HepG2 (cell line): ENCODE measurements around the gene CCT4. TPM values are rescaled to one million over a fixed set of nuclear protein-coding genes. Genes with fewer than 3 reads are reported as not detected.

ENCODE experiments used
- JDP2 ChIP-seq: sonication (generic); formaldehyde crosslinking; IDR thresholded peaks from 2 replicates; pipeline ENCODE4 v1.8.1; 2022; ENCODE audit warnings: missing genetic modification reagents, borderline replicate concordance
- NAIF1 ChIP-seq: sonication (generic); formaldehyde crosslinking; IDR thresholded peaks from 2 replicates; pipeline ENCODE4 v1.5.0; 2020; ENCODE audit warnings: mild to moderate bottlenecking, missing genetic modification reagents, borderline replicate concordance
- RARA ChIP-seq: IDR thresholded peaks from 2 replicates; pipeline ENCODE4 v1.6.1; 2016; ENCODE audit warnings: missing genetic modification reagents, missing compliant biosample characterization
- REXO4 ChIP-seq: sonication (generic); formaldehyde crosslinking; IDR thresholded peaks from 2 replicates; pipeline ENCODE4 v1.8.0; 2022; ENCODE audit warnings: missing genetic modification reagents, mild to moderate bottlenecking, borderline replicate concordance
- ZNF143 ChIP-seq: sonication (generic); formaldehyde crosslinking; IDR thresholded peaks from 2 replicates; pipeline ENCODE4 v1.4.0; 2020; ENCODE audit warnings: missing genetic modification reagents
- ZNF317 ChIP-seq: sonication (generic); formaldehyde crosslinking; IDR thresholded peaks from 2 replicates; pipeline ENCODE4 v1.5.0; 2020; ENCODE audit warnings: mild to moderate bottlenecking, missing genetic modification reagents
- ZNF549 ChIP-seq: sonication (generic); formaldehyde crosslinking; IDR thresholded peaks from 2 replicates; pipeline ENCODE4 v1.5.0; 2020; ENCODE audit warnings: missing genetic modification reagents
- ZNF564 ChIP-seq: sonication (generic); formaldehyde crosslinking; IDR thresholded peaks from 2 replicates; pipeline ENCODE4 v1.8.1; 2023; ENCODE audit warnings: mild to moderate bottlenecking, missing genetic modification reagents
- polyA plus RNA-seq, 8 experiments: library from polyadenylated mRNA; depleted of rRNA in 3 of 8; stranded (reverse) in 7 of 8; unstranded in 1 of 8; fragments of >200 nt; fragmentation: Illumina TruSeq in 4 of 8; extraction: Trizol in 4 of 8; gene quantifications; 2 replicates each; pipeline versions ENCODE4 v1.2.1 to v1.2.3, GENCODE V29; 2011 to 2016; ENCODE audit warnings: low read depth in 4 of 8, missing spikeins in 1 of 8, mixed read lengths in 1 of 8; ENCODE audit not compliant: insufficient read depth in 1 of 8
- total RNA-seq, 5 experiments: library from RNA; depleted of rRNA; stranded (reverse); fragments of >200 nt; fragmentation: Illumina TruSeq; extraction: Trizol; gene quantifications; 2 replicates each; pipeline ENCODE4 v1.2.3, GENCODE V29; 2016; ENCODE audit warnings: low read depth in 1 of 5
- TF ChIP-seq, protein P1 (sequence below): sonication (generic); formaldehyde crosslinking; IDR thresholded peaks from 2 replicates; pipeline ENCODE4 v1.5.0; 2020; ENCODE audit warnings: mild to moderate bottlenecking, low read depth, missing genetic modification reagents, borderline replicate concordance
- TF ChIP-seq, protein P2 (sequence below): sonication (generic); formaldehyde crosslinking; IDR thresholded peaks from 2 replicates; pipeline ENCODE4 v1.4.0; 2020; ENCODE audit warnings: low read depth, mild to moderate bottlenecking, missing genetic modification reagents
- TF ChIP-seq, protein P3 (sequence below): sonication (generic); formaldehyde crosslinking; IDR thresholded peaks from 2 replicates; pipeline ENCODE4 v1.4.0; 2020; ENCODE audit warnings: mild to moderate bottlenecking, missing genetic modification reagents, borderline replicate concordance
- TF ChIP-seq, protein P4 (sequence below): IDR thresholded peaks from 2 replicates; pipeline ENCODE4 v1.6.1; 2016; ENCODE audit warnings: mild to moderate bottlenecking
- TF ChIP-seq, protein P5 (sequence below): sonication (generic); formaldehyde crosslinking; IDR thresholded peaks from 2 replicates; pipeline ENCODE4 v1.4.0; 2020; ENCODE audit warnings: missing genetic modification reagents; ENCODE audit errors: not compliant biosample characterization
- TF ChIP-seq, protein P6 (sequence below): sonication (generic); formaldehyde crosslinking; IDR thresholded peaks from 2 replicates; pipeline ENCODE4 v1.4.0; 2020; ENCODE audit warnings: mild to moderate bottlenecking, missing genetic modification reagents

Gene CCT4
- total and polyA plus RNA-seq, 2 of the 13 experiments (the other 11 are each of a cell fraction or from before 2014, with no cell fraction given): 138 to 340 TPM

DNA sequence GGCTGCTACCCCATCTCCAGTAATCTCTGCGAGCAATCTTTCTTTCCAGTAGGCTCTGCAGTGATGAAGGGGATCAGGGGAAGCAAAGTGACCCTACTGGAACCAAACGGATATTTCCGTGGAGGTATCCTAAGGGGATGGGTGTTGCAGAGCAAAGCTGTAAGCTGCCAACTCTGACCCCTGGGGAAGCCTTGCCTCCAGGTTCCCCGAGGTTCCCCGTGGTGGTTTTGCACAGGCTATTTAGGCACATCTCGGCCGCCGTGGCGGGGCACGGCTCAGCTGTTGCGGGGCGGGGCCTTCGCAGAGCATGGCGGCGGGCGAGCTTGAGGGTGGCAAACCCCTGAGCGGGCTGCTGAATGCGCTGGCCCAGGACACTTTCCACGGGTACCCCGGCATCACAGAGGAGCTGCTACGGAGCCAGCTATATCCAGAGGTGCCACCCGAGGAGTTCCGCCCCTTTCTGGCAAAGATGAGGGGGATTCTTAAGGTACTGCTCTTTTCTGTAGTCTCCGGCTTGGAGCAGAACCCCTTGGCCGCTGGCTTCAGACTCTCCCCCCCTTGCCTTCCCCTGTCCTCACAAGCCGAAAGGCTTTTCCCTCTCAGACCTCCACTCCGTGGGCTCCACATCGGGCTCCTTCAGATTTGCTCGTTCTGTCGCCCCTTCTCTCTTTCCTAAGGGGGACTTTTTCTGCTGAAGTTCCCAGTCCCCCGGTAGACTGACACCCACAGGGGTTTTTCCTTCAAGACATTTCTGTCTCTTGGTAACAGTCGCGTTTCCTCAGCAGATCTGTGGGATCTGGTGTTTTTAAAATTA, 17.1 kb upstream of the CCT4 start, which contains the start of gene COMMD1 (continued):
- TF ChIP-seq, protein P1, sequence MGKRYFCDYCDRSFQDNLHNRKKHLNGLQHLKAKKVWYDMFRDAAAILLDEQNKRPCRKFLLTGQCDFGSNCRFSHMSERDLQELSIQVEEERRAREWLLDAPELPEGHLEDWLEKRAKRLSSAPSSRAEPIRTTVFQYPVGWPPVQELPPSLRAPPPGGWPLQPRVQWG (CRISPR knock-in tag): no peak; the same call in 1 of the 2 replicates
- TF ChIP-seq ZNF317 (CRISPR knock-in tag): peak; percentile 85
- TF ChIP-seq, protein P2, sequence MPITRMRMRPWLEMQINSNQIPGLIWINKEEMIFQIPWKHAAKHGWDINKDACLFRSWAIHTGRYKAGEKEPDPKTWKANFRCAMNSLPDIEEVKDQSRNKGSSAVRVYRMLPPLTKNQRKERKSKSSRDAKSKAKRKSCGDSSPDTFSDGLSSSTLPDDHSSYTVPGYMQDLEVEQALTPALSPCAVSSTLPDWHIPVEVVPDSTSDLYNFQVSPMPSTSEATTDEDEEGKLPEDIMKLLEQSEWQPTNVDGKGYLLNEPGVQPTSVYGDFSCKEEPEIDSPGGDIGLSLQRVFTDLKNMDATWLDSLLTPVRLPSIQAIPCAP (CRISPR knock-in tag): no peak
- TF ChIP-seq REXO4 (CRISPR knock-in tag): no peak
- TF ChIP-seq, protein P3, sequence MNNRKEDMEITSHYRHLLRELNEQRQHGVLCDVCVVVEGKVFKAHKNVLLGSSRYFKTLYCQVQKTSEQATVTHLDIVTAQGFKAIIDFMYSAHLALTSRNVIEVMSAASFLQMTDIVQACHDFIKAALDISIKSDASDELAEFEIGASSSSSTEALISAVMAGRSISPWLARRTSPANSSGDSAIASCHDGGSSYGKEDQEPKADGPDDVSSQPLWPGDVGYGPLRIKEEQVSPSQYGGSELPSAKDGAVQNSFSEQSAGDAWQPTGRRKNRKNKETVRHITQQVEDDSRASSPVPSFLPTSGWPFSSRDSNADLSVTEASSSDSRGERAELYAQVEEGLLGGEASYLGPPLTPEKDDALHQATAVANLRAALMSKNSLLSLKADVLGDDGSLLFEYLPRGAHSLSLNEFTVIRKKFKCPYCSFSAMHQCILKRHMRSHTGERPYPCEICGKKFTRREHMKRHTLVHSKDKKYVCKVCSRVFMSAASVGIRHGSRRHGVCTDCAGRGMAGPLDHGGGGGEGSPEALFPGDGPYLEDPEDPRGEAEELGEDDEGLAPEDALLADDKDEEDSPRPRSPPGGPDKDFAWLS: peak; percentile 70; the same call in 1 of the 2 replicates
- no peak for TF ChIP-seq JDP2 (CRISPR knock-in tag)
- no peak; the same call in 1 of the 2 replicates for TF ChIP-seq NAIF1 (CRISPR knock-in tag)
- TF ChIP-seq ZNF549 (CRISPR knock-in tag): no peak
- peak; percentile 90 for TF ChIP-seq ZNF564 (CRISPR knock-in tag)
- TF ChIP-seq, protein P4, sequence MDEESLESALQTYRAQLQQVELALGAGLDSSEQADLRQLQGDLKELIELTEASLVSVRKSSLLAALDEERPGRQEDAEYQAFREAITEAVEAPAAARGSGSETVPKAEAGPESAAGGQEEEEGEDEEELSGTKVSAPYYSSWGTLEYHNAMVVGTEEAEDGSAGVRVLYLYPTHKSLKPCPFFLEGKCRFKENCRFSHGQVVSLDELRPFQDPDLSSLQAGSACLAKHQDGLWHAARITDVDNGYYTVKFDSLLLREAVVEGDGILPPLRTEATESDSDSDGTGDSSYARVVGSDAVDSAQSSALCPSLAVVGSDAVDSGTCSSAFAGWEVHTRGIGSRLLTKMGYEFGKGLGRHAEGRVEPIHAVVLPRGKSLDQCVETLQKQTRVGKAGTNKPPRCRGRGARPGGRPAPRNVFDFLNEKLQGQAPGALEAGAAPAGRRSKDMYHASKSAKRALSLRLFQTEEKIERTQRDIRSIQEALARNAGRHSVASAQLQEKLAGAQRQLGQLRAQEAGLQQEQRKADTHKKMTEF (CRISPR knock-in tag): peak; percentile 82; the same call in 1 of the 2 replicates
- 0 out of 2 replicates have a peak, but pooled peaks have one; percentile 38 for TF ChIP-seq ZNF143
- peak; percentile 48; the same call in 1 of the 2 replicates for TF ChIP-seq RARA
- TF ChIP-seq, protein P5, sequence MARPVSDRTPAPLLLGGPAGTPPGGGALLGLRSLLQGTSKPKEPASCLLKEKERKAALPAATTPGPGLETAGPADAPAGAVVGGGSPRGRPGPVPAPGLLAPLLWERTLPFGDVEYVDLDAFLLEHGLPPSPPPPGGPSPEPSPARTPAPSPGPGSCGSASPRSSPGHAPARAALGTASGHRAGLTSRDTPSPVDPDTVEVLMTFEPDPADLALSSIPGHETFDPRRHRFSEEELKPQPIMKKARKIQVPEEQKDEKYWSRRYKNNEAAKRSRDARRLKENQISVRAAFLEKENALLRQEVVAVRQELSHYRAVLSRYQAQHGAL (CRISPR knock-in tag): no peak
- TF ChIP-seq, protein P6, sequence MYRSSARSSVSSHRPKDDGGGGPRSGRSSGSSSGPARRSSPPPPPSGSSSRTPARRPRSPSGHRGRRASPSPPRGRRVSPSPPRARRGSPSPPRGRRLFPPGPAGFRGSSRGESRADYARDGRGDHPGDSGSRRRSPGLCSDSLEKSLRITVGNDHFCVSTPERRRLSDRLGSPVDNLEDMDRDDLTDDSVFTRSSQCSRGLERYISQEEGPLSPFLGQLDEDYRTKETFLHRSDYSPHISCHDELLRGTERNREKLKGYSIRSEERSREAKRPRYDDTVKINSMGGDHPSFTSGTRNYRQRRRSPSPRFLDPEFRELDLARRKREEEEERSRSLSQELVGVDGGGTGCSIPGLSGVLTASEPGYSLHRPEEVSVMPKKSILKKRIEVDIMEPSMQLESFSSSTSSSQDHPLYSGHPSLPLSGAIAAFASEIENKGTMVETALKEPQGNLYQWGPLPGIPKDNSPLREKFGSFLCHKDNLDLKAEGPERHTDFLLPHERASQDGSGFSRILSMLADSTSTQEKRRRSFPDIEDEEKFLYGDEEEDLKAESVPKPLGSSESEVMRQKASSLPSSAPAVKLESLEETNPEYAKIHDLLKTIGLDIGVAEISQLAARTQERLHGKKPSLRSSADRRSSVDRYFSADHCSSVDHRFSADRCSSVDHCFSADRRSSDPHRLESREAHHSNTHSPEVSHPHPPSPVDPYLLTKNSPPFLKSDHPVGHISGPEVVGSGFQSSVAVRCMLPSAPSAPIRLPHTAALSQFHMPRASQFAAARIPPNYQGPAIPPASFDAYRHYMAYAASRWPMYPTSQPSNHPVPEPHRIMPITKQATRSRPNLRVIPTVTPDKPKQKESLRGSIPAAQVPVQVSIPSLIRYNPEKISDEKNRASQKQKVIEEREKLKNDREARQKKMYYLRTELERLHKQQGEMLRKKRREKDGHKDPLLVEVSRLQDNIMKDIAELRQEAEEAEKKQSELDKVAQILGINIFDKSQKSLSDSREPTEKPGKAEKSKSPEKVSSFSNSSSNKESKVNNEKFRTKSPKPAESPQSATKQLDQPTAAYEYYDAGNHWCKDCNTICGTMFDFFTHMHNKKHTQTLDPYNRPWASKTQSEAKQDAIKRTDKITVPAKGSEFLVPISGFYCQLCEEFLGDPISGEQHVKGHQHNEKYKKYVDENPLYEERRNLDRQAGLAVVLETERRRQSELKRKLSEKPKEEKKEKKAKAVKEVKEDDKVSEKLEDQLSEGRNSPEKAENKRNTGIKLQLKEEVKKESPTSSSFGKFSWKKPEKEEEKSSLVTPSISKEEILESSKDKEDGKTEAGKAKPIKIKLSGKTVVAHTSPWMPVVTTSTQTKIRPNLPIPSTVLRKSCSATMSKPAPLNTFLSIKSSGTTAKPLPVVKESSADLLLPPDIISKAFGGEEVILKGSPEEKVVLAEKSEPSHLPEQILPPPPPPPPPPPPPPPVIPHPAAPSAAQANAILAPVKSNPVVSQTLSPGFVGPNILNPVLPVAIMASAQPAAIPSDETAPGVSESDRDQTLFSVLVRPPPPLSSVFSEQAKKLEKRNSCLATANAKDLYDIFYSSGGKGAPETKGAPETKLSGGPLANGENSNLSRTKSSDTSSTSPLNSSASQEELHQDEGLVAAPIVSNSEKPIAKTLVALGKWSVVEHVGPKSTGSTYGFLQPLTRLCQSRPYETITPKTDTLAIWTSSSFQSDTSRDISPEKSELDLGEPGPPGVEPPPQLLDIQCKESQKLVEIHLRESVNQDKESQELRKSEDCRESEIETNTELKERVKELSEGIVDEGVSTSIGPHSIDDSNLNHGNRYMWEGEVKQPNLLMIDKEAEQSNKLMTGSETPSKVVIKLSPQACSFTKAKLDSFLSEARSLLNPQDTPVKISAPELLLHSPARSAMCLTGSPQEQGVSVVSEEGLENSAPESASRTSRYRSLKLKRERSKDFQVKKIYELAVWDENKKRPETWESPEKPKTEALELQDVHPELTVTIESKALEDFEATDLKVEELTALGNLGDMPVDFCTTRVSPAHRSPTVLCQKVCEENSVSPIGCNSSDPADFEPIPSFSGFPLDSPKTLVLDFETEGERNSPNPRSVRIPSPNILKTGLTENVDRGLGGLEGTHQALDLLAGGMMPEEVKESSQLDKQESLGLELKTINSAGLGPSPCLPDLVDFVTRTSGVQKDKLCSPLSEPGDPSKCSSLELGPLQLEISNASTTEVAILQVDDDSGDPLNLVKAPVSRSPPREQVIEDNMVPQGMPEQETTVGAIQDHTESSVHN (CRISPR knock-in tag): no peak
